CD4-positive, alpha-beta T cell treated with Interleukin-21 for 1 hour (primary cell): ENCODE data around the gene TPRG1.

Source experiments
- DNase-seq: peaks from one replicate; pipeline ENCODE4 v3.0.0-alpha.2; 2020

TPRG1 gene

GRCh38 chr3:189363590-189364255, 192.0 kb downstream of the TPRG1 start:
- DNase-seq: no peak

DNA sequence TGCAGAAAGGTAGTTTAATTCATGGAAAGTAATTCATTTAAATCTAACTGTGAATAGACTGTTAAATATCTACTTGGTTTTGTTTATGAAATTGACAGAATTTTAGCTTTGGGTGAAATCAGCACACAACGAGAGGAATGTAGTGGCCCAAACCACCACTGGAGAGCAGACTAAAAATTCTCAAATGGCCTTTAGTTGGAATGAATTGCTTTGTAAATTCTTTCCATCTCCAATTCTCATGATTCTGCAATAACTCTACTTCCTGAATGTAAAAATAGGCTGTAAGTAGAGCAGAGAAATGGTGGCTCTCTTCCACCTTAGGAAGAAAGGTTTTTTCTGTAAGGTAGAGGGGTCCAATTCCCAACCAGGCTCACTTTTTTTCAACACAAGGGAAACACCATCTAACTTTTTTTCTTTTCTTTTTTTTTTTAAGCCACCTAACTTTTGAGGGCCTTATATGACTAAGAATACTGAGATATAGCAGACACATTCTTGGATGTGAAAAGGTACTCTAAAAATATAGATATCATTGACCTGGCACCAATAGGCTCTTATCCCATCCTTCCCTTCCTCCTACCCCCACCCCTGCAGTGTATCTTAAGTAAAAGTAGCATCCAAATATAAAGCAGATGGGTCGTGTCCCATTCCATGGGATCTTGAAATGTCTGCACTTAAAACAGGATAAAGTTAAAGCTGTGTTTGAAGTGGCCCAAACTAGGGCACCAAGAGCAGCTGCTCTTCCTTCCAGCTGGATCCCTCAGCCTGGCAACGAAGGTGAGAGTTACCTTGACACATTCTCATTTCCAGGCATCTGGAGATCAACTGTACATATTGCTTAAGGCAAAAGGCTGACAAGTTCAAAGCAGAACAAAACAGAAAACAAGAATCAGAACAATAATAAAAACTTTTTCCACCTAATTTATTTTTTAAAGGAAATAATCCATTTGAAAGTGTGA, 194.1 kb downstream of the TPRG1 start:
- no peak for DNase-seq

GRCh38 chr3:189368384-189368783, 196.6 kb downstream of the TPRG1 start:
- DNase-seq: no peak

GRCh38 chr3:189369636-189370035, 197.9 kb downstream of the TPRG1 start:
- no peak for DNase-seq

DNA sequence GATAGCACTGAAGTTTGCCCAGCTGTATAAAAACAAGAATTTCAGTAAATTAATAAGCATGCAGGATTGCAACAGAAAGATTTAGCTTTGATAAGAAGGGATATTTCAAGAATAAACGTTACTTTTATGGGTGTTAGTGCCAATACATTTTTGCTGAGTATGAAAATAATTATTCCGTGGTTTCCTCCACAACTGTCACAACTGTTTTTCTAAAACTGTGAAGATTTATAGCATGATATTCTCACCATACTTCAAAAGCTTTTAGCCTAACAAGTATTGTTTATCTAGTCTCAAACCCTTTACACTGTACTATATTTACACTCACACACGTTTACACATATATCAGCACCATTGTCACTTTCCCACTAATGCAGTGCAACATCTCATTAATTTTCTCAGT, 200.5 kb downstream of the TPRG1 start:
- no peak for DNase-seq
